Ishikawa (cell line): ENCODE measurements around the gene CST7.

Source experiments
- CEBPB ChIP-seq: IDR thresholded peaks from 2 replicates; pipeline ENCODE4 v1.6.1; 2012
- CREB1 ChIP-seq: IDR thresholded peaks from 2 replicates; pipeline ENCODE4 v1.6.1; 2012; ENCODE audit warnings: low read depth
- EGR1 ChIP-seq: IDR thresholded peaks from 2 replicates; pipeline ENCODE4 v1.6.1; 2012
- EP300 ChIP-seq: IDR thresholded peaks from 2 replicates; pipeline ENCODE4 v1.6.1; 2012; ENCODE audit warnings: borderline replicate concordance
- FOXM1 ChIP-seq: IDR thresholded peaks from 2 replicates; pipeline ENCODE4 v1.6.1; 2012; ENCODE audit warnings: low read depth, borderline replicate concordance
- NFIC ChIP-seq: IDR thresholded peaks from 2 replicates; pipeline ENCODE4 v1.6.1; 2012
- RAD21 ChIP-seq: IDR thresholded peaks from 2 replicates; pipeline ENCODE4 v1.6.1; 2012; ENCODE audit warnings: low read depth
- TAF1 ChIP-seq: IDR thresholded peaks from 2 replicates; pipeline ENCODE4 v1.6.1; 2012; ENCODE audit warnings: low read depth, mild to moderate bottlenecking
- TCF12 ChIP-seq: IDR thresholded peaks from 2 replicates; pipeline ENCODE4 v1.6.1; 2012; ENCODE audit warnings: low read depth
- TEAD4 ChIP-seq: IDR thresholded peaks from 2 replicates; pipeline ENCODE4 v1.6.1; 2012
- YY1 ChIP-seq: IDR thresholded peaks from 2 replicates; pipeline ENCODE4 v1.6.1; 2012; ENCODE audit warnings: low read depth
- ZBTB7A ChIP-seq: IDR thresholded peaks from 2 replicates; pipeline ENCODE4 v1.6.1; 2012; ENCODE audit warnings: low read depth
- TF ChIP-seq, protein P1 (sequence below): IDR thresholded peaks from 2 replicates; pipeline ENCODE4 v1.6.1; 2012
- TF ChIP-seq, protein P2 (sequence below): IDR thresholded peaks from 2 replicates; pipeline ENCODE4 v1.6.1; 2012; ENCODE audit warnings: low read depth, mild to moderate bottlenecking
- TF ChIP-seq, protein P3 (sequence below): IDR thresholded peaks from 2 replicates; pipeline ENCODE4 v1.6.1; 2012

Gene CST7

DNA sequence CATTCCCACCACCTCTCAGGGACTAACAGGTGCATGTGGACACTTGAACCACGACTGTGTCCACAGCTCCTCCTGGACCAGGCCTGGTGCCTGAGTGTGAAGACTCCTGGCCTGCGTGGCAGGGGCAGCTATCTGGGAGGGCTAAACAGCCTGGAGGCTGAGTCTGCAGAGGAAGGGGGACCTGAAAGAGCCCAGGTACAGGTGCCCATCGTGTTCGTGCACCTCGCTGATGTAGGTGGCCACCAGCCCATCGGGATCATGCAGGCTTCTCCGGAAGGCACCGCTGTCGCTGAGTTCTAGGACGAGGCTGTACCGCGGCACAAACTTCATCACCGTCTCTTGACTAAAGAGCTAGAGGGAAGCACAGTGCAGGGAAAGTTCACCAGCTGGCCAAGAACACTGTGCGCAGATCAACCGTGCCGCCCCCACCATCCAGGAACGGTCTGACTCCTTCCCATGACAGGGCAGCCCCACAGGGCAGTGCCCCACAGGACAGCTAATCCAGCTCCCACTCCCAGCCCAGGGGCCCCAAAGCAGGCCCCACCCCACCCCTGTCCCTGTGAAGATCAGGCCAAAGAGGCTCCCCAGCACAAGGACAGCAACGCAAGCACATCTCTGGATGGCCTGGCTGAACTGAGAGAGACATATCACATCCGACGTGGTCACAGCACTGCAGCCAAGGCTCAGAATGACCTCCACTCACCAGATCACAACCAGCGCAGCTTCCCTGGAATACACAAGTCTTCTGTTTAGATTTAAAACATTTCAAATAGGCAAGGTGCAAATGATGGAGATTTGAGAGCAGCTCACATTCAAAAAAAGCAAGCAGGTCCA lies 14.8 kb downstream of the CST7 start:
- TF ChIP-seq CREB1 (no peak), ZBTB7A (no peak), NFIC (no peak), FOXM1 (no peak)
- TF ChIP-seq, protein P1, sequence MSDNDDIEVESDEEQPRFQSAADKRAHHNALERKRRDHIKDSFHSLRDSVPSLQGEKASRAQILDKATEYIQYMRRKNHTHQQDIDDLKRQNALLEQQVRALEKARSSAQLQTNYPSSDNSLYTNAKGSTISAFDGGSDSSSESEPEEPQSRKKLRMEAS, result no peak

DNA sequence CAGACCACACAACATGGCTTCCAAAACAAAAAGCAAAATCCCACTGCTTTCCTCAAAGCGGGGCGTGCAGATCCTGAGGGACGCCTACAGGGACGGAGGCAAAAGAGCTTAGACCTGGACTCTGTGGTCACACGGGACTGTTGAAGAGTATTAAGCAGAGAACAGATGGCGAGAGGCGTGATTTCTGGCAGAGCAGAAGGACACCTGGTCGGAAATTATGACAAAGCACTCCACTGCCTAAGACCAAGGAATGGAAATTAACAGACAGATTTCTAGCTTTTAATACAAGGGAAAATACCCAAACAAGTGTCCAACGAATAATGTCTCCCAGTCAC lies 15.4 kb downstream of the CST7 start:
- no peak for TF ChIP-seq ZBTB7A
- TF ChIP-seq RAD21, result no peak
- no peak for TF ChIP-seq EP300
- no peak for TF ChIP-seq TEAD4
- TF ChIP-seq, protein P2, sequence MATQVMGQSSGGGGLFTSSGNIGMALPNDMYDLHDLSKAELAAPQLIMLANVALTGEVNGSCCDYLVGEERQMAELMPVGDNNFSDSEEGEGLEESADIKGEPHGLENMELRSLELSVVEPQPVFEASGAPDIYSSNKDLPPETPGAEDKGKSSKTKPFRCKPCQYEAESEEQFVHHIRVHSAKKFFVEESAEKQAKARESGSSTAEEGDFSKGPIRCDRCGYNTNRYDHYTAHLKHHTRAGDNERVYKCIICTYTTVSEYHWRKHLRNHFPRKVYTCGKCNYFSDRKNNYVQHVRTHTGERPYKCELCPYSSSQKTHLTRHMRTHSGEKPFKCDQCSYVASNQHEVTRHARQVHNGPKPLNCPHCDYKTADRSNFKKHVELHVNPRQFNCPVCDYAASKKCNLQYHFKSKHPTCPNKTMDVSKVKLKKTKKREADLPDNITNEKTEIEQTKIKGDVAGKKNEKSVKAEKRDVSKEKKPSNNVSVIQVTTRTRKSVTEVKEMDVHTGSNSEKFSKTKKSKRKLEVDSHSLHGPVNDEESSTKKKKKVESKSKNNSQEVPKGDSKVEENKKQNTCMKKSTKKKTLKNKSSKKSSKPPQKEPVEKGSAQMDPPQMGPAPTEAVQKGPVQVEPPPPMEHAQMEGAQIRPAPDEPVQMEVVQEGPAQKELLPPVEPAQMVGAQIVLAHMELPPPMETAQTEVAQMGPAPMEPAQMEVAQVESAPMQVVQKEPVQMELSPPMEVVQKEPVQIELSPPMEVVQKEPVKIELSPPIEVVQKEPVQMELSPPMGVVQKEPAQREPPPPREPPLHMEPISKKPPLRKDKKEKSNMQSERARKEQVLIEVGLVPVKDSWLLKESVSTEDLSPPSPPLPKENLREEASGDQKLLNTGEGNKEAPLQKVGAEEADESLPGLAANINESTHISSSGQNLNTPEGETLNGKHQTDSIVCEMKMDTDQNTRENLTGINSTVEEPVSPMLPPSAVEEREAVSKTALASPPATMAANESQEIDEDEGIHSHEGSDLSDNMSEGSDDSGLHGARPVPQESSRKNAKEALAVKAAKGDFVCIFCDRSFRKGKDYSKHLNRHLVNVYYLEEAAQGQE, result no peak
- TF ChIP-seq, protein P3, sequence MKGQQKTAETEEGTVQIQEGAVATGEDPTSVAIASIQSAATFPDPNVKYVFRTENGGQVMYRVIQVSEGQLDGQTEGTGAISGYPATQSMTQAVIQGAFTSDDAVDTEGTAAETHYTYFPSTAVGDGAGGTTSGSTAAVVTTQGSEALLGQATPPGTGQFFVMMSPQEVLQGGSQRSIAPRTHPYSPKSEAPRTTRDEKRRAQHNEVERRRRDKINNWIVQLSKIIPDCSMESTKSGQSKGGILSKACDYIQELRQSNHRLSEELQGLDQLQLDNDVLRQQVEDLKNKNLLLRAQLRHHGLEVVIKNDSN, result no peak

DNA sequence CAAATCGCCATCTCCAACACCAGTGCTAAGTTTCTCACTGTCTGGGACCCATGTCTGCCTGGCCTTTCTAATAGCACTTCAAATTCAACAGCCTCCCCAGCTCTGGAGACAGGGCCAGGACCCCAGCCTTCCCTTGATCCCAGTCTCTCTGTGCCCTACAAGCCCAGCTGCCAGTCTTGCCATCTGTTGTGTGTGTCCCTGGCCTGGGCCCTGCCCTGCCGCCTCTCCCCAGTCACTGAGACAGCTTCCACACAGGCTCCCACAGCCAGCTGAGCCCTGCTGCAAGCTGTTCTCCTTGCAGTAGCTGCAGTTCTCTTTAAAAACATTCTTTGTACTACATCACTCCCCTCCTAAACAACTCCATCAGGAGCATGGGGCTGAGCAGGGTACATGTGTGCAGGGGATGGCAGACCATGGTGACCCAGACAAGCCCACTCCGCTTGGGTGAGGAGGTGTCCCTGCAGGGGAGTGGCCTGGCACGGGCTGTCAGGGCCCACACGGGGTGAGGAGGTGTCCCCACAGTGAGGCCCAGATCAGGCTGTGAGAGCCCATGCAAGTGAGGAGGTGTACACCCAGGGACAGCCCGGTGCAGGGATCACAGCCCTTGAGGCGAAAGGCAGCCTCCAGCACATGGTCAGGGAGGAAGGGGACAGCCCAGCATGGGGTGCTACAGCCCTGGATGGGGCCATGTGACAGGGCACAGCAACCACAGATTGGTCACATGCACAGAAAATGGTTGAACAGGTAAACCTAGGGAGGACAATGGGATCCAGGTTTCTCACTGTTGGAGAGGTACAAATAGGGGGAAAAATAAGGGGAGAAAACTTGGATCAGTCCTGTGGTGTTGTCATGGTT lies 16.2 kb downstream of the CST7 start:
- TF ChIP-seq TCF12 (no peak), FOXM1 (no peak)
- TF ChIP-seq, protein P1, result no peak

DNA sequence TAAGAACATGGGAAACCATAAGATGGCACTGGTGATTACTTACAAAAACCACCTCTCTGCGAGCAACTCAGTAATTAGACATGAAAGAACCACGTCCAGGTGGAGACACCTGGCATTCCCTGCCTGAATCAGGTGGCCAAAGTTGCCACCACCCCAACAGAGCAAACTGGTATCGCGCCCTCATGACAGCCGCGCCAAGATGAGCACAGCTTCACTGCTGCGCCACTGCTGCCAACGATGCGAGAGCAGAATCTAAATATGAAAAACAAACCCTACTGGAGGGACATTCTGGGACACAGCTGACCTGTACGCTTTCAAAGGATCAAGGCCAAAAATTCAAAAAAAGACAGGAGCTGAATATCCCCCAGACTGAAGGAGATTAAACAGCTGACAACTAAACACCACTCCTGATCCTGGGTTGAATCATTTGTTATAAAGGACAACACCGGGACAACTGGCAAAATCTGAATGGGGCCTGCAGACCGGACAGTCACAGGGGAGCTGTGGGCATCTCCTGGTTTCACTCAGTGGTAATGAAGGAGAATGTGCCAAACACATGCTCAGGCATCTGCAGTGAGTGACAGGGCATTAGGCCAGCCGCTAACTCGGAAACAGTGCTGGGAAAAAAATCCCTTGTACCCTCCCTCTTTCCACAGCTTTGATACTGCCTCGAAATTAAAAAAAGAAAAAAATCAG lies 17.4 kb downstream of the CST7 start:
- TF ChIP-seq FOXM1 (no peak), NFIC (no peak), EGR1 (no peak), RAD21 (no peak), ZBTB7A (no peak)
- TF ChIP-seq, protein P2, result no peak

DNA sequence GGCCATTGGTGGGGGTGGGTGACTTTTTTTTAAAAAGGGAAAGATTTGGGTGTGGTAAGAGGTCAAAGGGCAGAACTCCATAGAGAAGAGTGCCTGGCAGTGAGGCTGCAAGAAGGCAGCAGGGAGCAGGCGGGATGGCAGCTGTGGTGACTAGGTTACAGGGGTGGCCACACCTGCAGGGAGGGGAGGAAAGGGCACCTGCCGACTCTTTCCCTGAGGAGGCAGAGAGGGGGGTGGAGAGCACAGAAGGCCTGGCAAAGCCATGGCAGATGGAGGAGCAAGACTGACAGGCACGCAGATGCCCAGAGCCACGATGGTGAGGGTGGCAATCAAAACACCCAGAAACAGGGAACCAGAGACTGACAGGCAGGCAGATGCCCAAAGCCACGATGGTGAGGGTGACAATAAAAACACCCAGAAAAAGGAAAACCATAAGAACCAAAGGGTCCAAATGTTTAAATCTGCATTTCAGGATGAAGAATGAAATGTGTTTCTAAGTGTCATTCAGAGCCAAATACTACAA lies 19.3 kb downstream of the CST7 start:
- TF ChIP-seq YY1 (no peak), CREB1 (no peak), EGR1 (no peak), ZBTB7A (no peak), NFIC (no peak), TEAD4 (no peak), TAF1 (no peak), FOXM1 (no peak), EP300 (no peak), RAD21 (no peak), TCF12 (no peak), CEBPB (no peak)
- TF ChIP-seq, protein P1, result no peak
- TF ChIP-seq, protein P3, result no peak
- TF ChIP-seq, protein P2, result no peak
